GM18502 (cell line): ENCODE measurements around the gene VPS37D.
"Not testable (repeated sequence)": the region's sequence is repeated elsewhere in the genome, so short reads cannot be mapped to it uniquely, and the experiment has no call there.

ENCODE experiments used
- ATAC-seq: cut with Tn5 transposase; IDR thresholded peaks from one replicate; pipeline ENCODE4 v1.9.1; 2021; ENCODE audit warnings: mild to moderate bottlenecking; ENCODE audit not compliant: unreplicated experiment, poor library complexity

VPS37D gene

GRCh38 chr7:73667344-73668102 lies at the start of gene VPS37D:
Gene VPS37D (plus strand): TSS chr7:73667831. CDS start chr7:73667959, 128 bp downstream.
- ATAC-seq: peak; percentile 97

- ATAC-seq: no peak
Observed at GRCh38 chr7:73618538-73618937, 49.1 kb upstream of the VPS37D start.

- ATAC-seq: not testable (repeated sequence)
Observed at GRCh38 chr7:73619394-73619793, 48.2 kb upstream of the VPS37D start.

GRCh38 chr7:73621168-73622063 lies 46.2 kb upstream of the VPS37D start:
- no peak for ATAC-seq

GRCh38 chr7:73622527-73622908 lies 45.1 kb upstream of the VPS37D start:
- no peak for ATAC-seq

- ATAC-seq: no peak
Observed at GRCh38 chr7:73622909-73623797, 44.5 kb upstream of the VPS37D start.

- ATAC-seq: no peak
Observed at GRCh38 chr7:73623798-73624668, 43.6 kb upstream of the VPS37D start, which contains the start of gene MLXIPL. Gene MLXIPL (minus strand): TSS chr7:73624522. CDS start chr7:73624492, 30 bp downstream.

- no peak for ATAC-seq
Observed at GRCh38 chr7:73624669-73625001, 43.0 kb upstream of the VPS37D start.

GRCh38 chr7:73625276-73625675 lies 42.4 kb upstream of the VPS37D start:
- no peak for ATAC-seq

GRCh38 chr7:73626814-73627213 lies 40.8 kb upstream of the VPS37D start:
- no peak for ATAC-seq

- no peak for ATAC-seq
Observed at GRCh38 chr7:73628504-73628903, 39.1 kb upstream of the VPS37D start.

- no peak for ATAC-seq
Observed at GRCh38 chr7:73631558-73631957, 36.1 kb upstream of the VPS37D start.

- ATAC-seq: no peak
Observed at GRCh38 chr7:73633323-73633722, 34.3 kb upstream of the VPS37D start.

GRCh38 chr7:73633844-73634243 lies 33.8 kb upstream of the VPS37D start:
- no peak for ATAC-seq

- no peak for ATAC-seq
Observed at GRCh38 chr7:73635428-73636200, 32.0 kb upstream of the VPS37D start.

GRCh38 chr7:73638911-73639310 lies 28.7 kb upstream of the VPS37D start:
- ATAC-seq: no peak

- no peak for ATAC-seq
Observed at GRCh38 chr7:73642834-73643233, 24.8 kb upstream of the VPS37D start.

GRCh38 chr7:73644688-73645286 lies 22.8 kb upstream of the VPS37D start:
- ATAC-seq: no peak
